HG02970 (cell line): ENCODE measurements around the gene ANP32B.

Experiments
- ATAC-seq: cut with Tn5 transposase; IDR thresholded peaks from one replicate; pipeline ENCODE4 v1.9.1; 2021; ENCODE audit warnings: mild to moderate bottlenecking, moderate library complexity, moderate number of reproducible peaks; ENCODE audit not compliant: unreplicated experiment, low FRiP score

ANP32B gene

DNA sequence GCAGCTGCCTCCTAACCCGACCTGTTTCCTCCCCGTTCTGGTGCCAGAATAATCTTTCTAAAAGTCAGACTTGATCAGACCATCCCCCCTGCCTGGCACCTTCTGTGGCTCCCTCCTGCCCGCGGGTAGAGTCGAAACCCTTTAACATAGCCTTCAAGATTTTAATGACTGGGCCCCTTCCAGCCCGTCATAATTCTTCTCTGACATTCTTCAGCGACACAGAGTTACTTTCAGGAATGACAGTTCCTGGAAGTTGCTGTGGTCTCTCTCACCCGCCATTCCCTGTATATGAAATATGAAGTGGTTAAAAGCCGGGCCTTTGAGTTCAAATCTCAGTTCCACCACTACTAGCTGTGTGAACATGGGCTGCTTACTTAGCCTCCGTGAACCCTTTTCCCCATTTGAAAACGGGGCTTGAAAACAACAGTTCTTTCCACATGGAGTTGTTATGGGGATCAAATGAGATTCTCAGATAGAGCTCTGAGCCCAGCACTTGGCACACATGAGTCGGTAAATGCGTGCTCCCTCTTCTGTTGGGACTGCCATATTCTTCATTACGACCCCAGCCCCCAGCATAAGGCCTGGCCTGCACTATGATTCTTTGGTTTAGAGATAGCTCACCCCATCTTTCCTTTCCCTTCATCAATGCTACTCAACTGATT, 74.1 kb downstream of the ANP32B start:
- ATAC-seq: no peak

- ATAC-seq: no peak
Measured at GRCh38 chr9:98062161-98062560, 79.0 kb downstream of the ANP32B start.

- no peak for ATAC-seq
Measured at GRCh38 chr9:98064623-98065392, 81.7 kb downstream of the ANP32B start.
